HEK293T (cell line): ENCODE results near the gene B3GNT2.

Experiments used
- ELF4 ChIP-seq: fragments of 450-650 bp; IDR thresholded peaks from 2 replicates; pipeline ENCODE4 v1.6.1; 2017; ENCODE audit warnings: antibody characterized with exemption
- FOXK2 ChIP-seq: fragments of 450-650 bp; IDR thresholded peaks from 2 replicates; pipeline ENCODE4 v1.6.1; 2016; ENCODE audit warnings: mild to moderate bottlenecking
- PKNOX1 ChIP-seq: fragments of 450-650 bp; IDR thresholded peaks from 2 replicates; pipeline ENCODE4 v1.6.1; 2016
- SP1 ChIP-seq: fragments of 450-650 bp; IDR thresholded peaks from 2 replicates; pipeline ENCODE4 v1.6.1; 2017
- SUZ12 ChIP-seq: fragments of 450-650 bp; IDR thresholded peaks from 2 replicates; pipeline ENCODE4 v1.6.1; 2016; ENCODE audit warnings: mild to moderate bottlenecking

- TF ChIP-seq PKNOX1 (no peak), FOXK2 (no peak), SP1 (no peak), ELF4 (no peak), SUZ12 (no peak)
Observed at GRCh38 chr2:62205554-62205953, 9.6 kb downstream of the B3GNT2 start.
